Activated naive CD8-positive, alpha-beta T cell treated with anti-CD3 and anti-CD28 coated beads for 36 hours (primary cell): ENCODE data around the gene ZNF587B. TPM values are rescaled to one million over a fixed set of nuclear protein-coding genes. Genes with fewer than 3 reads are reported as not detected.
"Not testable (repeated sequence)": the region's sequence is repeated elsewhere in the genome, so short reads cannot be mapped to it uniquely, and the experiment has no call there.

Experiments used
- DNase-seq: peaks from one replicate; pipeline ENCODE4 v3.0.0; 2021
- H3K27ac Mint-ChIP-seq: one replicate; pipeline ENCODE4 v1.8.0; 2022; ENCODE audit warnings: mild to moderate bottlenecking, moderate library complexity, mixed read lengths
- H3K27me3 Mint-ChIP-seq: one replicate; pipeline ENCODE4 v1.8.0; 2022; ENCODE audit warnings: mild to moderate bottlenecking, mixed read lengths
- H3K36me3 Mint-ChIP-seq: one replicate; pipeline ENCODE4 v1.8.0; 2021; ENCODE audit warnings: mild to moderate bottlenecking, mixed read lengths
- H3K4me1 Mint-ChIP-seq: one replicate; pipeline ENCODE4 v1.8.0; 2021; ENCODE audit warnings: mixed read lengths
- H3K4me3 Mint-ChIP-seq: one replicate; pipeline ENCODE4 v1.8.0; 2022; ENCODE audit warnings: mild to moderate bottlenecking, moderate library complexity, mixed read lengths
- H3K9me3 Mint-ChIP-seq: one replicate; pipeline ENCODE4 v1.8.0; 2022; ENCODE audit warnings: mixed read lengths
- total RNA-seq, 2 experiments: library from RNA; stranded (reverse); gene quantifications; one replicate each; pipeline ENCODE4 v1.2.3, GENCODE V29; 2021

The ZNF587B gene
- total RNA-seq, 2 experiments from 2014 or later, result 29.3 to 32.6 TPM

DNA sequence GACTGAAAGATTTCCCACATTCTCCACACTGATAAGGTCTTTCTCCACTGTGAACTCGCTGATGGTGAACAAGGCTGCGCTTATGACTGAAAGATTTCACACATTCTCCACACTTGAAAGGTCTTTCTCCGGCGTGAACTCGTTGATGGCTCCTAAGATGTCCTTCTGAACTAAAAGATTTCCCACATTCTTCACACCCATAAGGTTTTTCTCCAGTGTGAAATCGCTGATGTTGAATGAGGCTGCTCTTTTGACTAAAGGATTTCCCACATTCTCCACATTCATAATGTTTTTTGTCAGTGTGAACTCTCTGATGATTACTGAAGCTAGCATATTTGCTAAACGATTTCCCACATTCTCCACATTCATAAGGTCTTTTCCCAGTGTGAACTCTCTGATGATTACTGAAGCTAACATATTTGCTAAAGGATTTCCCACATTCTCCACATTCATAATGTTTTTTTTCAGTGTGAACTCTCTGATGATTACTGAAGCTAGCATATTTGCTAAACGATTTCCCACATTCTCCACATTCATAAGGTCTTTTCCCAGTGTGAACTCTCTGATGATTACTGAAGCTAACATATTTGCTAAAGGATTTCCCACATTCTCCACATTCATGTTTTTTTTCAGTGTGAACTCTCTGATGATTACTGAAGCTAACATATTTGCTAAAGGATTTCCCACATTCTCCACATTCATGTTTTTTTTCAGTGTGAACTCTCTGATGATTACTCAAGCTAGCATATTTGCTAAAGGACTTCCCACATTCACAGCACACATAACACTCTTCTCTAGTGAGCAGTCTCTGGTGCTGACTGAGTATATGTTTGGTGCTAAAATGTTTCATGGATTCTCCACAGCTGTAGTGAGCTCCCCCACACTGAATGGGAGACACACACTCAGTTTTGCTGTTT lies 44.0 kb downstream of the ZNF587B start:
- H3K4me3 Mint-ChIP-seq, DNase-seq, H3K27ac Mint-ChIP-seq, H3K4me1 Mint-ChIP-seq, H3K27me3 Mint-ChIP-seq: not testable (repeated sequence)
- H3K9me3 Mint-ChIP-seq, result peaks cover 60% of the 10 kb centered on the region
- peaks cover 93% of the 10 kb centered on the region for H3K36me3 Mint-ChIP-seq

DNA sequence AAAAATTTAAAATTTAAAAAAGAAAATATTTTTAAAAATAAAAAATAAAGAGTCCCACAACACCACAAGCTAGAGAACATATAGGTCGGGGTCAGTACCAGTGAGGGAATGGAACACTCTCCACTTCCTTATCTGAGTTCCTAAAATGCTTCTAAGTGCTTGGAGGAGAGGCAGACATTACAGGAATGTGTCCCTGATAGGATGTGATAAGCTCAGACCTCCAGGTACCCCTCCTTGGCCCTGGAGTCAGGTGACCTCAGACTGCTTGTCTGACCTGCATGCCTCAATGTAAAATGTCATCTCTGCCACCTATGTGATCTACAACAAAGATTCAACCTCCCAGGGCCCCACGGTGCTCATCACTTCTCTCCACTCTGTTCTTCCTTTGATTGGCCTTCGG lies 55.9 kb downstream of the ZNF587B start:
- H3K9me3 Mint-ChIP-seq, result peaks cover 18% of the 10 kb centered on the region
- H3K4me1 Mint-ChIP-seq, result peaks cover 26% of the 10 kb centered on the region
- DNase-seq, result no peak
- peaks cover 68% of the 10 kb centered on the region for H3K36me3 Mint-ChIP-seq
- H3K27me3 Mint-ChIP-seq, result no peaks in the 10 kb centered on the region
- H3K4me3 Mint-ChIP-seq, result peak overlapping the region; percentile 53
- H3K27ac Mint-ChIP-seq, result no peak overlapping the region

DNA sequence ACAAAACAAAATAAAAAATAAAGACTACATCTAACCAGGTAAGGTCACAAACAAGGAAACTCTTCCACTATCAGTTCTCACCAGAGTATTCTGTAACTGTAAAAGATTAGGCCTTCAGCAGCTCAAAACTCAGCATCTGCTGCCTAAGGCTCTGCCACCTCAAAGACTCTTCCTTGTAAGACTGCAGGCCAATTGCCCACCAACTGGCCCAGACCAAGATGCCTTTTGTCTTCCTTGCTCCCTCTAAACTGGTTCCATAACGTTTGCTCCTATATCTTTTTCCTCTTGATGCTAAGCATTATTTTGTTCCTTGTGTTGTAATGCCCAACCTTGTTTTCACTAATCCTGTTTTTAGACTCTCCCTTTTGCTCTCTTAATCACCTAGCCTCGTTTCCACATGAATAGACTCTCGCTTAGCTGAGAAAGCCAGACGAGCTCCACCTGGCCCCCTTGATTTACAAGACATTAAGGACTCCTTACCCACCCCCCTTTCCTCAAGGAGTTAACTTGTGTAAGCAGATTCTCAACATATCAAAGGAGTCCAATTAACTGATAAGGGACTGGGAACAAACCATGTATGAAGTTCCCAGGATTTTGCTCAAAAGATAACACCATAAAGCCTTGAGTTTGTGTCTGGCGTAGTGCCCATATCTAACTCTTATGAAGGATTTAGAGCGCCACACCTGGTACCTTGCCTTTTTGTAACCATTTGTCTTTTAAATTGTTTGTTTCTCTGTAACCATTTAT lies 57.3 kb downstream of the ZNF587B start:
- H3K36me3 Mint-ChIP-seq, result peaks cover 68% of the 10 kb centered on the region
- H3K27ac Mint-ChIP-seq, result peak overlapping the region; percentile 94
- peaks cover 26% of the 10 kb centered on the region for H3K4me1 Mint-ChIP-seq
- H3K9me3 Mint-ChIP-seq, result peaks cover 18% of the 10 kb centered on the region
- H3K27me3 Mint-ChIP-seq, result no peaks in the 10 kb centered on the region
- no peak for DNase-seq
- peak overlapping the region; percentile 96 for H3K4me3 Mint-ChIP-seq

GRCh38 chr19:57888107-57888559 lies 58.0 kb downstream of the ZNF587B start:
- H3K9me3 Mint-ChIP-seq, result peaks cover 18% of the 10 kb centered on the region
- peaks cover 26% of the 10 kb centered on the region for H3K4me1 Mint-ChIP-seq
- no peaks in the 10 kb centered on the region for H3K27me3 Mint-ChIP-seq
- peak overlapping the region; percentile 94 for H3K27ac Mint-ChIP-seq
- no peak for DNase-seq
- peaks cover 60% of the 10 kb centered on the region for H3K36me3 Mint-ChIP-seq
- H3K4me3 Mint-ChIP-seq, result peak overlapping the region; percentile 96

DNA sequence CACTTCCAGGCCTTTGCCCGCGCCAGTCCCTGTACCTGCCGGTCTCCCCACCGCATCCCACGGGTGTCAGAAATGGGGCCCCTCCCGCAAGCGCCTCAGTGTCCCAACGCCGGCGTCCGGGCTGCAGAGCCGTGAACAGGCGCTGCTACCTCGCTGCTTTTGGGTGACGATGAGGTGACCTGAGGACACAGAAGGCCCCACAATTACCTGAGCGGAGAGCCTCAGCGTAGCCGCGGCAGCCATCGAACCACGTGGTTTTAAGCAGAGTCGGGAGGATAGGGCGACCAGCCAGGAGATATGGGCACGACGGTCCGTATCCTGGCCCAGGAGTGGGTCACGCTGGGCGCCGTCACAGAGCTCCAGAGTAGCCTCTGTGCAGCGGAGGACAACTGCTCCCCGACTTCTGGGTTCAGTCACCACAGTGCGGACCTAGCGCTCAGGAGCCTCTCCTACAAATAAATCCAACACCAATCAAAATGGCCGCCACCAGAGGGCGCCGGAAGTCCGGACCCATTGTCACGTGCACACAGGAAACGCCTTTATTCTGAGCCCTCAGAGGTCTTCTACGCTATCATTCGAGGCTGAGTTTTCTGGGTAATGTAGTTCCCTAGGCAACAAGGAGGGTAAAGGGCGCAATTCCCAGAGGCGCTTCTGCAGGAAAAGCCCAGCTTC lies 58.6 kb downstream of the ZNF587B start, which contains the start of gene ZNF814:
Gene ZNF814, minus strand, starts transcription at position 478 of the 672 bp plus-strand sequence. Its CDS starts 235 bp downstream, at position 243.
- Mint-ChIP-seq H3K4me1 (peaks cover 26% of the 10 kb centered on the region), H3K27ac (peak within 1 kb of the TSS; percentile 94), H3K36me3 (peaks cover 55% of the 10 kb centered on the region), H3K9me3 (peaks cover 18% of the 10 kb centered on the region), H3K4me3 (peak within 1 kb of the TSS; percentile 96), H3K27me3 (no peaks in the 10 kb centered on the region)
- DNase-seq, result peak; percentile 83

DNA sequence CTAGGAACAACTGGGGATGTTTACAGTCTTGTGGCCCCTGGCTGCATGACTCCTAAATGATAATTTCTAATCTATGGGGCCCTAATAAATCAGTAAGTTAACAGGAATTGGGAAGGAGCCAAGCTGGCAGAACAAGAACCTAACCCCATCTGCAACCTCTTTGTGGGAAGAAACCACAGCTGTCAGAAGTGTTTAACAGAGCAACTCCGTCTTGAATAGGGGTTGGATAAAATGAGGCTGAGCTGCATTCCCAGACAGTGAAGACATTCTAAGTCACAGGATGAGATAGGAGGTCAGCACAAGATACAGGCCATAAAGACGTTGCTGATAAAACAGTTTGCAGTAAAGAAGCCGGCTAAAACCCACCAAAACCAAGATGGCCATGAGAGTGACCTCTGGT lies 60.6 kb downstream of the ZNF587B start:
- not testable (repeated sequence) for H3K27me3 Mint-ChIP-seq, H3K4me3 Mint-ChIP-seq, DNase-seq, H3K27ac Mint-ChIP-seq
- peaks cover 34% of the 10 kb centered on the region for H3K36me3 Mint-ChIP-seq
- H3K9me3 Mint-ChIP-seq, result peaks cover 11% of the 10 kb centered on the region
- H3K4me1 Mint-ChIP-seq, result peaks cover 18% of the 10 kb centered on the region

Other genes with a start within 250 kb of the ZNF587B start
- 10 to 100 TPM; 13.1 to 14.4 TPM for gene ZIK1, start 246.2 kb upstream of the ZNF587B start, total RNA-seq
- 10 to 100 TPM; 11.0 to 12.2 TPM for gene ZNF530, start 230.4 kb upstream of the ZNF587B start, total RNA-seq
- gene ZNF134, start 216.1 kb upstream of the ZNF587B start, total RNA-seq, result 10 to 100 TPM; 18.8 to 19.5 TPM
- 1 to 10 TPM; 6.9 to 7.9 TPM for gene ZNF211, start 197.1 kb upstream of the ZNF587B start, total RNA-seq
- under 1 TPM in 1 of 2 experiments, not detected in 1; 0.14 TPM for gene ZSCAN4, start 161.4 kb upstream of the ZNF587B start, total RNA-seq
- 10 to 100 TPM; 18.2 to 21.4 TPM for gene ZNF551, start 148.3 kb upstream of the ZNF587B start, total RNA-seq
- 1 to 10 TPM; 6.3 to 6.7 TPM for gene ZNF154, start 121.1 kb upstream of the ZNF587B start, total RNA-seq
- 10 to 100 TPM in 1 of 2 experiments, 1 to 10 TPM in 1; 8.9 to 10.9 TPM for gene ZNF671, start 102.7 kb upstream of the ZNF587B start, total RNA-seq
- 10 to 100 TPM; 12.5 to 15.5 TPM for gene ZNF776, start 83.5 kb upstream of the ZNF587B start, total RNA-seq
- gene ZNF586, start 60.6 kb upstream of the ZNF587B start, total RNA-seq, result 10 to 100 TPM; 16.1 to 17.9 TPM
- gene ZNF552, start 15.4 kb upstream of the ZNF587B start, total RNA-seq, result 1 to 10 TPM; 6.6 to 7.7 TPM
- 10 to 100 TPM; 20.6 to 24.3 TPM for gene ZNF587, start 19.6 kb downstream of the ZNF587B start, total RNA-seq
- 10 to 100 TPM; 40.6 to 45.9 TPM for gene ZNF814, start 58.7 kb downstream of the ZNF587B start, total RNA-seq
- 10 to 100 TPM; 11.9 to 12.9 TPM for gene ZNF417, start 86.3 kb downstream of the ZNF587B start, total RNA-seq
- gene ZNF418, start 105.1 kb downstream of the ZNF587B start, total RNA-seq, result 1 to 10 TPM; 5.4 to 6.5 TPM
- gene ZNF256, start 117.4 kb downstream of the ZNF587B start, total RNA-seq, result 10 to 100 TPM; 12.9 to 13.8 TPM
- not detected for gene C19orf18, start 144.2 kb downstream of the ZNF587B start, total RNA-seq
- gene ZNF606, start 172.5 kb downstream of the ZNF587B start, total RNA-seq, result 1 to 10 TPM; 6.9 to 7.0 TPM
- gene ZSCAN1, start 203.7 kb downstream of the ZNF587B start, total RNA-seq, result not detected
- 1 to 10 TPM; 2.4 to 2.5 TPM for gene ZNF135, start 229.0 kb downstream of the ZNF587B start, total RNA-seq